AG04449 (cell line): Measurements from ENCODE around the gene GSTM5.

ENCODE experiments used
- CTCF ChIA-PET: fragments of 350-600 bp; formaldehyde crosslinking; extraction: SDS; loops from one replicate; lab custom pipeline; 2021; ENCODE audit warnings: antibody characterized with exemption; lab: Yijun Ruan, JAX
- POLR2A ChIA-PET: fragments of 400-600, 350-600 bp; formaldehyde crosslinking; extraction: SDS; loops from one replicate; lab custom pipeline; 2020; ENCODE audit warnings: antibody characterized with exemption, inconsistent platforms; lab: Yijun Ruan, JAX
- DNase-seq: peaks from one replicate; pipeline ENCODE4 v3.0.0-alpha.2; 2010; ENCODE audit warnings: low read depth, low spot score
- H3K4me3 ChIP-seq: 2 replicates; pipeline ENCODE4 v1.5.1; 2011; ENCODE audit warnings: low read depth, mild to moderate bottlenecking, control low read depth, low read length
- CTCF ChIP-seq: IDR thresholded peaks from one replicate; pipeline ENCODE4 v1.5.1; 2011; ENCODE audit warnings: mild to moderate bottlenecking, moderate library complexity, low read length, control low read depth, inconsistent platforms; ENCODE audit not compliant: insufficient read depth; ENCODE audit errors: missing control alignments

GSTM5 gene

GRCh38 chr1:109716570-109717090 lies 4.6 kb downstream of the GSTM5 start:
- POLR2A ChIA-PET: no interaction called here
- TF ChIP-seq CTCF: no peak
- no peak for DNase-seq
- CTCF ChIA-PET: interaction anchor here (1.2 kb wide), 1 partner anchor 77 kb away, joined by 4 read pairs; no protein-coding TSS in a partner anchor
- H3K4me3 ChIP-seq: no peak overlapping the region

GRCh38 chr1:109717729-109718128 lies 5.7 kb downstream of the GSTM5 start:
- no peak for TF ChIP-seq CTCF
- CTCF ChIA-PET: interaction anchor here (1.7 kb wide), 1 partner anchor 57 kb away, joined by 6 read pairs; no protein-coding TSS in a partner anchor
- no peak overlapping the region for H3K4me3 ChIP-seq
- POLR2A ChIA-PET: no interaction called here
- no peak for DNase-seq

GRCh38 chr1:109718495-109718894 lies 6.4 kb downstream of the GSTM5 start:
- ChIA-PET POLR2A (no interaction called here), CTCF (interaction anchor here (1.7 kb wide), 1 partner anchor 56 kb away, joined by 6 read pairs; no protein-coding TSS in a partner anchor)
- no peak for DNase-seq
- TF ChIP-seq CTCF: no peak
- H3K4me3 ChIP-seq: no peak overlapping the region

- no peak overlapping the region for H3K4me3 ChIP-seq
- no peak for DNase-seq
- no peak for TF ChIP-seq CTCF
- ChIA-PET POLR2A (interaction anchor here (1.5 kb wide), 1 partner anchor 171 kb away, joined by 3 read pairs; the partner anchor contains the start of gene GNAI3), CTCF (interaction anchor here (2.4 kb wide), 1 partner anchor 52 kb away, joined by 9 read pairs; no protein-coding TSS in a partner anchor)
Measured at GRCh38 chr1:109719337-109719837, 7.3 kb downstream of the GSTM5 start.

GRCh38 chr1:109721042-109721441 lies 9.0 kb downstream of the GSTM5 start:
- CTCF ChIA-PET: interaction anchor here (1.1 to 2.4 kb wide), 6 partner anchors 51 to 189 kb away, joined by 3 to 11 read pairs (median 4); partner anchors contain the start of gene GSTM2
- no peak for TF ChIP-seq CTCF
- POLR2A ChIA-PET: interaction anchor here (1.0 kb wide), 1 partner anchor 53 kb away, joined by 3 read pairs; the partner anchor contains the start of gene GSTM2
- DNase-seq: no peak
- no peak overlapping the region for H3K4me3 ChIP-seq

- ChIA-PET POLR2A (no interaction called here), CTCF (interaction anchor here (2.3 to 2.4 kb wide), 2 partner anchors 50 to 82 kb away, joined by 9 to 11 read pairs; no protein-coding TSS in a partner anchor)
- no peak overlapping the region for H3K4me3 ChIP-seq
Measured at GRCh38 chr1:109721971-109722370, 9.9 kb downstream of the GSTM5 start.

More at GRCh38 chr1:109721971-109722370, 9.9 kb downstream of the GSTM5 start:
- no peak for TF ChIP-seq CTCF
- DNase-seq: no peak
